ENCODE measurements around the gene CFAP20DC.
A peak's percentile ranks its signal among the peaks of the same experiment; 100 is the strongest.
"Not testable (repeated sequence)": the region's sequence is repeated elsewhere in the genome, so short reads cannot be mapped to it uniquely, and the experiment has no call there.

The CFAP20DC gene

GRCh38 chr3:59023612-59024011, 26.2 kb downstream of the CFAP20DC start:
- no peak for DNase-seq (ENCODE audit: low read depth in 2 of 2)

- no peak for DNase-seq (ENCODE audit: low read depth in 2 of 2)
These were observed 32.2 kb downstream of the CFAP20DC start for GRCh38 chr3:59017617-59017984.

GRCh38 chr3:59016930-59017616, 32.8 kb downstream of the CFAP20DC start:
- DNase-seq (ENCODE audit: low read depth in 2 of 2), result no peak

GRCh38 chr3:59013611-59014010, 36.2 kb downstream of the CFAP20DC start:
- no peak for DNase-seq (ENCODE audit: low read depth in 2 of 2)

GRCh38 chr3:59006634-59007517, 42.9 kb downstream of the CFAP20DC start:
- no peak for DNase-seq (ENCODE audit: low read depth in 2 of 2)

- DNase-seq (ENCODE audit: low read depth in 2 of 2), result no peak
These were observed 48.1 kb downstream of the CFAP20DC start for GRCh38 chr3:59001675-59002074.

GRCh38 chr3:58999774-59000160, 50.1 kb downstream of the CFAP20DC start:
- DNase-seq (ENCODE audit: low read depth in 2 of 2), result no peak

- DNase-seq (ENCODE audit: low read depth in 2 of 2), result no peak
These were observed 50.6 kb downstream of the CFAP20DC start for GRCh38 chr3:58999134-58999773.

GRCh38 chr3:58998476-58999117, 51.2 kb downstream of the CFAP20DC start:
- DNase-seq (ENCODE audit: low read depth in 2 of 2), result peak in 1 of 2 donors; percentile 11

- no peak for DNase-seq (ENCODE audit: low read depth in 2 of 2)
These were observed 53.1 kb downstream of the CFAP20DC start for GRCh38 chr3:58996730-58997129.

- no peak for DNase-seq (ENCODE audit: low read depth in 2 of 2)
These were observed 55.0 kb downstream of the CFAP20DC start for GRCh38 chr3:58994746-58995330.

GRCh38 chr3:58993547-58993946, 56.3 kb downstream of the CFAP20DC start:
- DNase-seq (ENCODE audit: low read depth in 2 of 2), result no peak

- no peak for DNase-seq (ENCODE audit: low read depth in 2 of 2)
These were observed 58.2 kb downstream of the CFAP20DC start for GRCh38 chr3:58991623-58992022.

GRCh38 chr3:58991026-58991425, 58.8 kb downstream of the CFAP20DC start:
- no peak for DNase-seq (ENCODE audit: low read depth in 2 of 2)

GRCh38 chr3:58989955-58990354, 59.9 kb downstream of the CFAP20DC start:
- DNase-seq (ENCODE audit: low read depth in 2 of 2), result no peak

GRCh38 chr3:58989163-58989562, 60.7 kb downstream of the CFAP20DC start:
- DNase-seq (ENCODE audit: low read depth in 2 of 2), result no peak

GRCh38 chr3:58988041-58988440, 61.8 kb downstream of the CFAP20DC start:
- DNase-seq (ENCODE audit: low read depth in 2 of 2), result no peak

GRCh38 chr3:58986654-58987053, 63.2 kb downstream of the CFAP20DC start:
- DNase-seq (ENCODE audit: low read depth in 2 of 2), result no peak

- DNase-seq (ENCODE audit: low read depth in 2 of 2), result no peak
These were observed 70.0 kb downstream of the CFAP20DC start for GRCh38 chr3:58979840-58980239.

- no peak for DNase-seq (ENCODE audit: low read depth in 2 of 2)
These were observed 76.0 kb downstream of the CFAP20DC start for GRCh38 chr3:58973796-58974195.

- DNase-seq (ENCODE audit: low read depth in 2 of 2), result not testable (repeated sequence)
These were observed 82.0 kb downstream of the CFAP20DC start for GRCh38 chr3:58967866-58968265.

- no peak for DNase-seq (ENCODE audit: low read depth in 2 of 2)
These were observed 84.0 kb downstream of the CFAP20DC start for GRCh38 chr3:58965865-58966264.

Measured in stimulated activated CD8-positive, alpha-beta memory T cell treated with anti-CD3 and anti-CD28 coated beads, Interleukin-15, amount 100 ng/mL, for 48 hours (primary cell).